ENCODE measurements around the gene TOPBP1. TPM values are rescaled to one million over a fixed set of nuclear protein-coding genes. Genes with fewer than 3 reads are reported as not detected.
"Not testable (repeated sequence)": the region's sequence is repeated elsewhere in the genome, so short reads cannot be mapped to it uniquely, and the experiment has no call there.

The TOPBP1 gene
- total and polyA plus RNA-seq, 2 of the 4 experiments (the other 2 are of a cell fraction): 19.5 to 50.5 TPM

GRCh38 chr3:133691273-133692107 lies 29.7 kb upstream of the TOPBP1 start:
- H2AK9ac ChIP-seq (replicated peaks; ENCODE audit: low read depth, low read length, poor library complexity): peak overlapping the region; percentile 1
- WGBS, 2 experiments (ENCODE audit: extremely low coverage in 2 of 2, insufficient read length in 1 of 2): 0% methylated on average over 1 of the region's 6 CpGs; no CpG with 5 or more reads in 1 of the 2 experiments
- intact Hi-C loops (cut with micrococcal nuclease): no loop called here

GRCh38 chr3:133677993-133678392 lies 16.3 kb upstream of the TOPBP1 start:
- DNase-seq; H3K56ac ChIP-seq (ENCODE audit: extremely low read depth, insufficient read depth, low read length); POLR2A ChIA-PET (ENCODE audit: unreplicated experiment); H3K4me2 ChIP-seq (ENCODE audit: low read depth, low read length); ATAC-seq (ENCODE audit: low read depth); H2AK5ac ChIP-seq (ENCODE audit: low read depth, low read length); H3K27ac ChIP-seq (ENCODE audit: insufficient read depth, low read length); in situ Hi-C loops (cut with MboI; ENCODE audit: low sequenced_read_pairs); H3K9me3 ChIP-seq (ENCODE audit: control insufficient read depth, insufficient read depth, low read length); H2BK5ac ChIP-seq (ENCODE audit: low read depth, low read length, poor library complexity, severe bottlenecking); intact Hi-C loops (cut with micrococcal nuclease); H3K4me3 ChIP-seq (ENCODE audit: insufficient read depth, low read depth, low read length); H2AK9ac ChIP-seq (replicated peaks; ENCODE audit: low read depth, low read length, poor library complexity); H2BK15ac ChIP-seq (ENCODE audit: low read depth, low read length); H2AFZ ChIP-seq (replicated peaks; ENCODE audit: low read length, poor library complexity); H2BK120ac ChIP-seq (ENCODE audit: low read depth, low read length); H3K4me1 ChIP-seq (ENCODE audit: control insufficient read depth, insufficient read depth, low read length); H3K36me3 ChIP-seq (ENCODE audit: control insufficient read depth, insufficient read depth, low read length); CTCF ChIA-PET; H4K91ac ChIP-seq (ENCODE audit: insufficient read depth, low read depth, low read length); H3K18ac ChIP-seq (ENCODE audit: low read depth, low read length); H3K14ac ChIP-seq (replicated peaks; ENCODE audit: low read depth, low read length); H4K5ac ChIP-seq (ENCODE audit: low read depth, low read length); H4K8ac ChIP-seq (ENCODE audit: low read depth in 2 of 2, low read length in 2 of 2); H3K4ac ChIP-seq (ENCODE audit: low read depth, low read length); H3K9me1 ChIP-seq (ENCODE audit: insufficient read depth, low read length); dilution Hi-C loops (cut with HindIII; ENCODE audit: low sequenced_read_pairs, unreplicated experiment); H4K20me1 ChIP-seq (ENCODE audit: insufficient read depth, low read length); H2BK20ac ChIP-seq (ENCODE audit: low read depth, low read length); H3K79me1 ChIP-seq (ENCODE audit: low read depth in 1 of 2, low read length in 2 of 2); H3K9ac ChIP-seq (ENCODE audit: low read depth, low read length); BruUV-seq (replicated peaks); H3K23ac ChIP-seq (ENCODE audit: low read depth, low read length): not testable (repeated sequence)
- H3K27me3 ChIP-seq (ENCODE audit: control insufficient read depth, insufficient read depth, low read length): peaks cover 31% of the 10 kb centered on the region
- no CpG with 5 or more reads among the region's 2 CpGs for WGBS, 2 experiments (ENCODE audit: extremely low coverage in 2 of 2, insufficient read length in 1 of 2)

More at GRCh38 chr3:133691273-133692107, 29.7 kb upstream of the TOPBP1 start:
- Histone ChIP-seq H3K9me1 (ENCODE audit: insufficient read depth, low read length) (no peaks in the 10 kb centered on the region), H3K9ac (ENCODE audit: low read depth, low read length) (no peak overlapping the region), H3K56ac (ENCODE audit: extremely low read depth, insufficient read depth, low read length) (no peak overlapping the region), H3K14ac (replicated peaks; ENCODE audit: low read depth, low read length) (no peak overlapping the region), H4K91ac (ENCODE audit: insufficient read depth, low read depth, low read length) (no peak overlapping the region), H3K27me3 (ENCODE audit: control insufficient read depth, insufficient read depth, low read length) (peaks cover 7% of the 10 kb centered on the region), H2BK20ac (ENCODE audit: low read depth, low read length) (no peak overlapping the region), H3K4me1 (ENCODE audit: control insufficient read depth, insufficient read depth, low read length) (no peaks in the 10 kb centered on the region), H4K8ac (ENCODE audit: low read depth in 2 of 2, low read length in 2 of 2) (no peak overlapping the region), H4K20me1 (ENCODE audit: insufficient read depth, low read length) (no peaks in the 10 kb centered on the region), H3K9me3 (ENCODE audit: control insufficient read depth, insufficient read depth, low read length) (no peaks in the 10 kb centered on the region), H3K4ac (ENCODE audit: low read depth, low read length) (no peak overlapping the region), H3K23ac (ENCODE audit: low read depth, low read length) (no peak overlapping the region), H2AFZ (replicated peaks; ENCODE audit: low read length, poor library complexity) (no peak overlapping the region), H3K18ac (ENCODE audit: low read depth, low read length) (no peak overlapping the region), H2AK5ac (ENCODE audit: low read depth, low read length) (no peak overlapping the region), H3K27ac (ENCODE audit: insufficient read depth, low read length) (no peak overlapping the region), H3K36me3 (ENCODE audit: control insufficient read depth, insufficient read depth, low read length) (no peaks in the 10 kb centered on the region), H4K5ac (ENCODE audit: low read depth, low read length) (no peak overlapping the region), H2BK5ac (ENCODE audit: low read depth, low read length, poor library complexity, severe bottlenecking) (no peak overlapping the region), H3K4me2 (ENCODE audit: low read depth, low read length) (no peak overlapping the region), H2BK120ac (ENCODE audit: low read depth, low read length) (no peak overlapping the region), H3K4me3 (ENCODE audit: insufficient read depth, low read depth, low read length) (no peak overlapping the region), H3K79me1 (ENCODE audit: low read depth in 1 of 2, low read length in 2 of 2) (no peaks in the 10 kb centered on the region), H2BK15ac (ENCODE audit: low read depth, low read length) (no peak overlapping the region)
- dilution Hi-C loops (cut with HindIII; ENCODE audit: low sequenced_read_pairs, unreplicated experiment): no loop called here
- DNase-seq (peak; percentile 8), ATAC-seq (ENCODE audit: low read depth) (no peak)
- no TSS peak for BruUV-seq (replicated peaks)
- TF ChIP-seq BHLHE40 (IDR thresholded peaks at IDR 0.05; ENCODE audit: low read depth, low read length): no peak
- no peak for TF ChIP-seq POLR2A (IDR thresholded peaks at IDR 0.05; ENCODE audit: low read depth, low read length)
- no peak for TF ChIP-seq RCOR1 (IDR thresholded peaks at IDR 0.05; ENCODE audit: insufficient replicate concordance, low read length)
- TF ChIP-seq CEBPB (IDR thresholded peaks at IDR 0.05; ENCODE audit: low read depth, low read length): peak; percentile 46; the same call in 1 of the 2 replicates
- TF ChIP-seq MXI1 (IDR thresholded peaks at IDR 0.05; ENCODE audit: borderline replicate concordance, low read depth, low read length): no peak
- no peak for TF ChIP-seq CHD1 (IDR thresholded peaks at IDR 0.05; ENCODE audit: low read depth, low read length)
- TF ChIP-seq SMC3 (IDR thresholded peaks at IDR 0.05; ENCODE audit: low read depth, low read length): no peak
- in situ Hi-C loops (cut with MboI; ENCODE audit: low sequenced_read_pairs): no loop called here
- CTCF ChIA-PET: no interaction called here
- POLR2A ChIA-PET (ENCODE audit: unreplicated experiment): no interaction called here
